Glutamatergic neuron (in vitro differentiated cells): ENCODE results near the gene TIAM2. TPM values are rescaled to one million over a fixed set of nuclear protein-coding genes. Genes with fewer than 3 reads are reported as not detected.

Source experiments
- DNase-seq: peaks from one replicate; pipeline ENCODE4 v3.0.0; 2022
- H3K27ac Mint-ChIP-seq: one replicate; pipeline ENCODE4 v1.8.0; 2020; ENCODE audit warnings: mild to moderate bottlenecking, mixed read lengths, inconsistent platforms; ENCODE audit not compliant: unreplicated experiment
- H3K27me3 Mint-ChIP-seq: one replicate; pipeline ENCODE4 v1.8.0; 2020; ENCODE audit warnings: mild to moderate bottlenecking, moderate library complexity, mixed read lengths, inconsistent platforms; ENCODE audit not compliant: unreplicated experiment
- H3K36me3 Mint-ChIP-seq: one replicate; pipeline ENCODE4 v1.8.0; 2020; ENCODE audit warnings: mild to moderate bottlenecking, mixed read lengths, inconsistent platforms; ENCODE audit not compliant: unreplicated experiment
- H3K4me1 Mint-ChIP-seq: one replicate; pipeline ENCODE4 v1.8.0; 2020; ENCODE audit warnings: mild to moderate bottlenecking, low read depth, mixed read lengths, inconsistent platforms; ENCODE audit not compliant: unreplicated experiment
- H3K4me3 Mint-ChIP-seq: one replicate; pipeline ENCODE4 v1.8.0; 2020; ENCODE audit warnings: mild to moderate bottlenecking, mixed read lengths, inconsistent platforms; ENCODE audit not compliant: unreplicated experiment
- H3K9me3 Mint-ChIP-seq: one replicate; pipeline ENCODE4 v1.8.0; 2020; ENCODE audit warnings: mild to moderate bottlenecking, moderate library complexity, mixed read lengths, inconsistent platforms; ENCODE audit not compliant: unreplicated experiment
- total RNA-seq: library from RNA; stranded (reverse); fragmentation: NEBNext Ultra II Directional; extraction: Animal tissue kit (Norgen Biotek cat#: 25700); gene quantifications from one replicate; pipeline ENCODE4 v1.2.1, GENCODE V29; 2021; ENCODE audit not compliant: unreplicated experiment
- TF ChIP-seq, protein P1 (sequence below): fragments of 200-600 bp; sonication (generic); IDR thresholded peaks from one replicate; pipeline ENCODE4 v1.5.0; 2021; ENCODE audit not compliant: partially characterized antibody, unreplicated experiment

TIAM2 gene
- total RNA-seq, 1 donor from 2014 or later, result 113 TPM

DNA sequence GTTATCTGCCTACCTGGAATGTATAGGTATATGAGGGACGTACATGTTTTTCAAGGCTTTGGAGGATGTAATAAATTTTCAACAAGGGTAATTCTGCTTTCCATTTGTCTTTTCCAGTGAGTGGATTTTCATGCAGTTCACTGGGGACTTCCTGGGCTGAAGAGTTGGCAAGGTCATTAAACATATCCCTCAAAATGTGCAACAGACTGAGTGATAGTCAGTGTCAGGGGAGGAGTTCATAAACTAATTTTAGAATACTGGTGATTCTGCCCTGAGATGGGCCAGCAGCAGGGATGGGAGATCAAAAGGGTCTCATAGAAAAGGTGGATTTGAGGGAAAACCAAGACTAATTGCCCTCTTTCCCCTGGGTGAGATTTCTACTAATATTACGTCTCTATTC is 146.4 kb downstream of the TIAM2 start:
- Mint-ChIP-seq H3K9me3 (peaks cover 1% of the 10 kb centered on the region), H3K36me3 (no peaks in the 10 kb centered on the region), H3K4me1 (peaks cover 27% of the 10 kb centered on the region), H3K27me3 (peaks cover 3% of the 10 kb centered on the region), H3K27ac (peak overlapping the region; percentile 40), H3K4me3 (peak overlapping the region; percentile 5)
- TF ChIP-seq, protein P1, sequence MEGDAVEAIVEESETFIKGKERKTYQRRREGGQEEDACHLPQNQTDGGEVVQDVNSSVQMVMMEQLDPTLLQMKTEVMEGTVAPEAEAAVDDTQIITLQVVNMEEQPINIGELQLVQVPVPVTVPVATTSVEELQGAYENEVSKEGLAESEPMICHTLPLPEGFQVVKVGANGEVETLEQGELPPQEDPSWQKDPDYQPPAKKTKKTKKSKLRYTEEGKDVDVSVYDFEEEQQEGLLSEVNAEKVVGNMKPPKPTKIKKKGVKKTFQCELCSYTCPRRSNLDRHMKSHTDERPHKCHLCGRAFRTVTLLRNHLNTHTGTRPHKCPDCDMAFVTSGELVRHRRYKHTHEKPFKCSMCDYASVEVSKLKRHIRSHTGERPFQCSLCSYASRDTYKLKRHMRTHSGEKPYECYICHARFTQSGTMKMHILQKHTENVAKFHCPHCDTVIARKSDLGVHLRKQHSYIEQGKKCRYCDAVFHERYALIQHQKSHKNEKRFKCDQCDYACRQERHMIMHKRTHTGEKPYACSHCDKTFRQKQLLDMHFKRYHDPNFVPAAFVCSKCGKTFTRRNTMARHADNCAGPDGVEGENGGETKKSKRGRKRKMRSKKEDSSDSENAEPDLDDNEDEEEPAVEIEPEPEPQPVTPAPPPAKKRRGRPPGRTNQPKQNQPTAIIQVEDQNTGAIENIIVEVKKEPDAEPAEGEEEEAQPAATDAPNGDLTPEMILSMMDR, result no peak
- DNase-seq, result no peak

DNA sequence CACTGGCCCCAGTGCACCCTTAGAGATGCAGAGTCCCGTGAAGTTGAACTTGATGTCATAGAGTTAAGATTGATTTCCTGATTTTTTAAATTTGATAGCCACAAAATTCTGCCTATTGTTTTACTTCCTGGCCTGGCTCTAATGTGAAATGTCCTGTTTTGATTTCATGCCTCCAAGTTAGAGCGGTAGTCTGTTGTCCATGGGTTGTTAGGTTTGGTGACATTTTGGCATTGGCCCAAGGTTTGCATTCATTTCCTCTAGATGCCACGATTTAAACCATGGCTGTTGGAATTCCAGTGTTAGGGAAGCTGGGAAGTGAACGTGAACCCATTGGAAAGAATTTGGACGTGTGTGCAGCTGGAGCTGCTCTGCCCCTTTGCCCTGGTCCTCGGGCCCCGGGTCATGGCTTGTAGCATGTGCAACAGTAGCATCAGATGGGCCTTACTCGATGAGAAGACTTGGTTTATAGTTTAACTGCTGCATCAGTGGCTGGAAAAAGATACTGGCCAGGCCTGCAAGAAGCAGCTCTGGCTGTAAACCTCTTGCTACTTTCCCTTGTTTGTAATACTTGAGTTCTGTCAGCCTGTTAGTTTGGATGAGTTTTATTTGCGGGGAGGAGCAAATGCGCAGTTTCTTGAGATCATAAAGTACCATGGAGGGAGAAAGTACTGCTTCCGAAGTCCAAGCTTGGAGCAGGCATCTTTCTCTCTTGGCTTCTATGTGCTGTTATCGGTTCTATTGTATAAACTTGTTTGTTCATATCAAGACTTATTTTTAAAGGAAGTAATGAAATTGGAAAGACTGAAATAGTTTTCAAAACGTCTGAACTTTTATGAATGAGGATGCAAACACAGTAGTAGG is 147.3 kb downstream of the TIAM2 start:
- TF ChIP-seq, protein P1, result no peak
- peaks cover 27% of the 10 kb centered on the region for H3K4me1 Mint-ChIP-seq
- no peak overlapping the region for H3K4me3 Mint-ChIP-seq
- H3K27me3 Mint-ChIP-seq, result peaks cover 3% of the 10 kb centered on the region
- peaks cover 1% of the 10 kb centered on the region for H3K9me3 Mint-ChIP-seq
- H3K36me3 Mint-ChIP-seq, result no peaks in the 10 kb centered on the region
- no peak for DNase-seq
- H3K27ac Mint-ChIP-seq, result peak overlapping the region; percentile 60

DNA sequence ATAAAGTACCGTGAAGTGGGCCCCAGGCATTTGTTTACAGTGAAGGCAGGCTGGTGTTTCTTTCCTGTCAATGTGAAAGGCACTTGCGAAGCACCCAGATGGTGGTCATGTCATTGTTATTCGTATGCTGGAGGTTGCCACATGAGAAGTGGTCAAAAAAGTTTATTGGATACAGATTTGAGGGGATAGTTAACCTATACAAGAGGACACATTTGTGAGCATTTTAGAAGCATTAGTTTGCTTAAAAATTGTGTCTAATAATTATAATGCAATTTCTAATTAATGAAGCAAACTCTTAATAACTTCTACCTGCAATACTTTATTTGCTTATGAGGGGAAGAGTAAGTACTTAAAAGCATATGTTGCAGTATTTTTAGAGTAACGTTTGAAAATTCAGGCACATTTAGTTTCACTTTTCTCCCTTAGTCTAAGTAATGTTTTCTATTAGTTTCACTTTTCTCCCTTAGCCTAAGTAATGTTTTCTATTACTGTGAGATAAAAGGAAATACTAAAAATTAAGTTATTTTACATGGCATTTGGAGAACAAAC is 148.0 kb downstream of the TIAM2 start:
- H3K27me3 Mint-ChIP-seq, result peaks cover 2% of the 10 kb centered on the region
- peaks cover 3% of the 10 kb centered on the region for H3K9me3 Mint-ChIP-seq
- TF ChIP-seq, protein P1, result no peak
- peaks cover 4% of the 10 kb centered on the region for H3K36me3 Mint-ChIP-seq
- no peak overlapping the region for H3K4me3 Mint-ChIP-seq
- no peak for DNase-seq
- no peak overlapping the region for H3K27ac Mint-ChIP-seq
- peaks cover 30% of the 10 kb centered on the region for H3K4me1 Mint-ChIP-seq

DNA sequence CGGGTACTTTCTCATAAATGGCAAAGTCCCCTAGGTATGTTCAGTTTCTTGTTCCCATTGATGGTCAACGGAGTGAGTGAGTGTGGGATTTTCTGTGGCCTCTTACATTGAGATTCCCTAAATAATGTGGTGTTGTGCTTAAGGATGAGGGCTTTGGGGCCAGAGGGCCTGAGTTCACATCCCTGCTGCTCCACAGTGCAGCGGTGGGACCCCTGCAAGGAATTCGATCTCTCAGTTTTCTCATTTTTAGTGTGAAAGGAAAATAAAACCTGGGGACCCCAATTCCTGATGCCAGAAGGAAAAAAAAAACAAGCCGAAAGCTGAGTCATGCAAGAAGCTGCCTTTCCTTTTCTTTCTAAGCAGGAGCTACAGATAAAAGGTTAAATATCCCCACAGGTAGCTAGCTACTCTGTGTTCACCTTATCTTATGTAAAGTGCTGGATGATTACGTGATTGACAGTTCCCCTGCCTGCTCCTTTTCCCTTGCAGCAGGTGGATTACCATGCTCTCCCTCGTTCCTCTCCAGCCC is 148.5 kb downstream of the TIAM2 start:
- TF ChIP-seq, protein P1, result no peak
- peaks cover 2% of the 10 kb centered on the region for H3K27me3 Mint-ChIP-seq
- H3K27ac Mint-ChIP-seq, result no peak overlapping the region
- H3K4me3 Mint-ChIP-seq, result no peak overlapping the region
- peaks cover 4% of the 10 kb centered on the region for H3K36me3 Mint-ChIP-seq
- peaks cover 30% of the 10 kb centered on the region for H3K4me1 Mint-ChIP-seq
- no peak for DNase-seq
- H3K9me3 Mint-ChIP-seq, result peaks cover 3% of the 10 kb centered on the region

DNA sequence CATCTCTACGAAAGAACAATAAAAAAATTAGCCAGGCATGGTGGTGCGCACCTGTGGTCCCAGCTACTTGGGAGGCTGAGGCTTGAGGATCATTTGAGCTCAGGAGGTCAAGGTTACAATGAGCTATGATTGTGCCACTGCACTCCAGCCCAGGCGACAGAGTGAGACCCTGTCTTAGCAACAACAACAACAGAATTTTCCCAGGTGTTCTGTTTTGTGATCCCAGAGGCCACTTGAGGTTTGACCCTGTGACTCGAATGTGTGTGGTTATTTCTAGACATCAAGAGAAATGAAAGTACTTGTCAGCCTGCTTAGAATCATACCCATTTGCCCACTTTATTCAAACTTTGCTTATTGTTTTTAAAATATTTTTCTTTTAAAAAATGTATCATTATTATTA is 151.1 kb downstream of the TIAM2 start:
- Mint-ChIP-seq H3K36me3 (peaks cover 4% of the 10 kb centered on the region), H3K4me3 (no peak overlapping the region), H3K9me3 (peaks cover 3% of the 10 kb centered on the region), H3K27me3 (no peaks in the 10 kb centered on the region), H3K27ac (no peak overlapping the region), H3K4me1 (peaks cover 17% of the 10 kb centered on the region)
- DNase-seq, result no peak
- TF ChIP-seq, protein P1, result no peak
